Retinal pigment epithelial cell (primary cell): ENCODE measurements around the gene ALKBH6.

Source experiments
- DNase-seq: peaks from one replicate; pipeline ENCODE4 v3.0.0-alpha.2; 2010; ENCODE audit warnings: low read depth
- H3K4me3 ChIP-seq: 2 replicates; pipeline ENCODE4 v1.5.1; 2011; ENCODE audit warnings: mild to moderate bottlenecking, low read length, control low read depth, moderate library complexity
- TF ChIP-seq, protein P1 (sequence below): conservative IDR thresholded peaks from 2 replicates; pipeline ENCODE4 v1.5.1; 2011; ENCODE audit warnings: low read depth, low read length, control low read depth, inconsistent platforms

The ALKBH6 gene

DNA sequence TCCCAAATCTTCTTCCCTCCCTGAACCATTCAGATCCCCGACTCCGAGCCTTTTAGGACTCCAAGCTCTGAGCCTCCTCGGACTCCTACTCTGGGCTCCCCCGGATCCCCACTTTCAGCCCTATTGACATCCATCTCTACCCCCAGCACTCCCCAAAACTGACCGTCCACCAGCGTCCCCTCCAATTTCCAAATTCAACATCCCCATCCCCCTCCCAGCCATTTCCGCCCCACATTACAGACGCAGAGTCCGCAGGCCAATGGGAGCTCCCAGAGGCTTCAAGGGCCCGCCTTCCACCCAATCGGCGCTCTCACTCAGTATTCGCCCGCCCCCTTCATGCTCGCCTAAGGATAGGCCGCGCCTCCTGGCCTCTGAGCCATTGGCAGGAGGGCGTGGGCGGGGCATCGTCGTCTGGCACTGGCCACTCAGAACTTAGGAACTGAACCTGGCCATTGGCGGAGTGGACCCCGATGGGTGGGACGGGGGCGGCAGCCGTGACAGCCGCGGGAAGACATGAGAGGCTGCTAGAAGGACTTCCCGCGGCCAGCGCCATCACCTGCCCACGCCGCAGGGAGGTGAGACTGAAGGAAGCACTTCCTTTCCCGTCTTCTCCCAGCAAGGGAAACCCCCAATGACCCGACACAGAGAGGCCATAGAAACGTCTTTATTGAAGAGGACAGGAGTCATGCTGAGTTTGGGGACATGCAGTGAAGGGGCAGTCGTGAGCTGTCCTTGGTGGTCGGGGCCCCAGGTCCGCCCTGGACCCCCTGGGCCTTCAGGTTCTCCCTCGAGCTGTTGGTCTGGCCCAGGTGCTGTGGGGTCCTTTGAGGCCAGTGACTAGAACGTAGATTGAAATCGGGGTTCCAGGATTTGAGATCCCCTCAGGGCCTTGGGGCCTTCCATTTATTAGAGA is at the start of gene ALKBH6:
Gene ALKBH6, minus strand, starts transcription at position 202 of the 913 bp plus-strand sequence. CDS start 816 bp downstream, outside the sequence.
- DNase-seq = peak; percentile 92
- peak within 1 kb of the TSS; percentile 97 for H3K4me3 ChIP-seq
- TF ChIP-seq, protein P1, sequence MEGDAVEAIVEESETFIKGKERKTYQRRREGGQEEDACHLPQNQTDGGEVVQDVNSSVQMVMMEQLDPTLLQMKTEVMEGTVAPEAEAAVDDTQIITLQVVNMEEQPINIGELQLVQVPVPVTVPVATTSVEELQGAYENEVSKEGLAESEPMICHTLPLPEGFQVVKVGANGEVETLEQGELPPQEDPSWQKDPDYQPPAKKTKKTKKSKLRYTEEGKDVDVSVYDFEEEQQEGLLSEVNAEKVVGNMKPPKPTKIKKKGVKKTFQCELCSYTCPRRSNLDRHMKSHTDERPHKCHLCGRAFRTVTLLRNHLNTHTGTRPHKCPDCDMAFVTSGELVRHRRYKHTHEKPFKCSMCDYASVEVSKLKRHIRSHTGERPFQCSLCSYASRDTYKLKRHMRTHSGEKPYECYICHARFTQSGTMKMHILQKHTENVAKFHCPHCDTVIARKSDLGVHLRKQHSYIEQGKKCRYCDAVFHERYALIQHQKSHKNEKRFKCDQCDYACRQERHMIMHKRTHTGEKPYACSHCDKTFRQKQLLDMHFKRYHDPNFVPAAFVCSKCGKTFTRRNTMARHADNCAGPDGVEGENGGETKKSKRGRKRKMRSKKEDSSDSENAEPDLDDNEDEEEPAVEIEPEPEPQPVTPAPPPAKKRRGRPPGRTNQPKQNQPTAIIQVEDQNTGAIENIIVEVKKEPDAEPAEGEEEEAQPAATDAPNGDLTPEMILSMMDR = no peak

DNA sequence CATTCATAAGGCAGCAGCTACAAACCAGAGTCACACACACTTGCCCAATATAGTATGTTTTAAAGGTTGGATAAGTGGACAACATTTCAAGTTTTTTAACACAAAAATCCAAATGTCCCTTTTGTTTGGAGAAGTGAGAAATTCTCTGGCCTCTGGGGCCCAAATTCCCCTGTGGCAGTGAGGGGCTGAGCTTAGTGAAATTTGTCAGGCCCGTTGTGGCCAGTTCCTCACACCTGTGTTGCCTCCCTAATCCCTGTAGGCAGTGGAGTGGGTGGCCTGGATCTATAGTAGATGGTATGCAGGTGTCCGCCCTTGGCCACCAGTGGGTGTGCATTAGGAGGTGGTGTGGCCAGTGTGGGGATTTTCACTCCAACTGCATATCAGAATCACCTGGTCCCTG is 47.4 kb upstream of the ALKBH6 start:
- DNase-seq = no peak
- TF ChIP-seq, protein P1 = no peak
- no peak overlapping the region for H3K4me3 ChIP-seq

DNA sequence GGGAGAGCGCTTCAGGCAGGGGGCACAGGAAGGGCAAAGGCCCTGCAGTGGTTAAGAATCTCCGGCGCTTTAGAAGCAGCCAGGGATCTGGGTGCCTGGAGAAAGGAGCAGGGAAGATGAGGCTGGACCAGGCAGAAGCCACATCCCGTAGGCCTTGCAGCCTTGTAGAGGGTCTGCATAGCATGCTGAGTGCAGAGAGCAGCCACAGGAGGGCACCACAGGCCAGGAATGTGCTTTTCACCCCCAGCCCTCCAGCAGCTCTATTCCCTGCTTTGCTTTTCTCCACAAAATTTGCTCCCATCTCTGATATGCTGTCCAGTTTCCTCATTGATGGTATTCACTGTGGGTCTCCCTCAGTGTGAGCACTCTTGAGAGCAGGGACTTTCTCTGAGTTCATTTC is 46.4 kb upstream of the ALKBH6 start:
- no peak overlapping the region for H3K4me3 ChIP-seq
- peak; percentile 23 for DNase-seq
- TF ChIP-seq, protein P1 = peak; percentile 78

DNA sequence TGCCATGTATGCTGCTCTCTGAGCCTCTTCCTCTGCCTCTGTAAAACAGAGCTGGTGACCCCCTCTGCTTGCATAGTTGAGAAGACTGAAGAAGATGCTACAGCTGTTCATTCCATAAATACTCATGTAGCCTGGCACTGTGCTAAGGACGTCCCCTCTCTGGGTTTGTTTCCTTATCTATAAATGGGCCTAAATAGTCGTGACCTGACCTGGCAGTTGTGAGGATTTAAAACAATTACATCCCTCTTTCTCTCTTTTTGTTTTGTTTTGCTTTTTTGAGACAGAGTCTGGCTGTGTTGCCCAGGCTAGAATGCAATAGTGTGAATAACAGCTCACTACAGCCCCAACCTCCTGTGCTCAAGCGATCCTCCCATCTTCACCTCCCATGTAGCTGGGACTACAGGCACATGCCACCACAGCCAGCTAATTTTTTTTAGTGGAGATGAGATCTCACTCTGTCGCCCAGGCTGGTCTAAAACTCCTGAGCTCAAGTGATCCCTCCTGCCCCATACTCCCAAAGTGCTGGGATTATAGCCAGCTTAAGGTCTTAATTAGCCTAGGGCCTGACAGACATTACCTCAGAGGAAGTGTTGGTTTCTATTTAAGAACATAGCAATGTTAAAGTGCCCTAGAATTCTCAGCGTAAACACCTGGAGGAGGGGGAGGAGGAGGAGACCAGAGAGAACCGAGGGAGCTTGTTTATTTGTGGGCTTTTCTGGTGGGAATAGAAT is 45.3 kb upstream of the ALKBH6 start:
- DNase-seq = peak; percentile 58
- TF ChIP-seq, protein P1 = no peak

DNA sequence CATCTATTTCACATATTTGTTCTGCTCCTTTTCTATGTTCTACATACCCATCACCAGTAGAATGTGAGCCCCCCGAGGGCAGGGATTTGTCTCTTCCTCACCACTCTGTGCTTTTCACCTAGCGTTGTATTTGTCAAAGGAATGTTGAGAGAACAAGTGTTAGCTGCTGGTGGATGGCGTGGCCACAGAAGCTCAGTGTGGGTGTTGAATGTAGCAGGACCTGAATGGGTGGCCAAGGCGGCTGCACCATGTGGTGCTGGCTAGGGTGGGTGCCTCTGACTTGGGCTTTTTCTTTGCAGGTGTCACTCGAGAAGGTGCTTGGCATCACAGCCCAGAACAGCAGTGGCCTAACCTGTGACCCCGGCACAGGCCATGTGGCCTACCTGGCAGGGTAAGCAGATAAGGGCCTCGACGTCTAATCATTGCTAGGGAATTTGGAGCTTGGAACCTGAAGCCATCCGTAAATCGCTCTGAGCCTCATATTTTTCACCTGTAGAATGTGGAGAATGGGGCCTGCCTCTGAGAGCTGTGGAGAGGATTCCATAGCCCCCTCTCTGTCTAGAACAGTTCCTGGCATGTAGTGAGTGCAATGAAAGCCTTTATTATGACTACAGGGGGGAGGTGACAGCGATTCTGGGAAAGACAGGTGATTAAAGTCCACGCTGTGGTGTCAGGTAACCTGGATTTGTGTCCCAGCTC is 44.6 kb upstream of the ALKBH6 start:
- DNase-seq = no peak
- no peak overlapping the region for H3K4me3 ChIP-seq
- TF ChIP-seq, protein P1 = no peak

More for the DNA sequence above, 45.3 kb upstream of the ALKBH6 start:
- H3K4me3 ChIP-seq = no peak overlapping the region

DNA sequence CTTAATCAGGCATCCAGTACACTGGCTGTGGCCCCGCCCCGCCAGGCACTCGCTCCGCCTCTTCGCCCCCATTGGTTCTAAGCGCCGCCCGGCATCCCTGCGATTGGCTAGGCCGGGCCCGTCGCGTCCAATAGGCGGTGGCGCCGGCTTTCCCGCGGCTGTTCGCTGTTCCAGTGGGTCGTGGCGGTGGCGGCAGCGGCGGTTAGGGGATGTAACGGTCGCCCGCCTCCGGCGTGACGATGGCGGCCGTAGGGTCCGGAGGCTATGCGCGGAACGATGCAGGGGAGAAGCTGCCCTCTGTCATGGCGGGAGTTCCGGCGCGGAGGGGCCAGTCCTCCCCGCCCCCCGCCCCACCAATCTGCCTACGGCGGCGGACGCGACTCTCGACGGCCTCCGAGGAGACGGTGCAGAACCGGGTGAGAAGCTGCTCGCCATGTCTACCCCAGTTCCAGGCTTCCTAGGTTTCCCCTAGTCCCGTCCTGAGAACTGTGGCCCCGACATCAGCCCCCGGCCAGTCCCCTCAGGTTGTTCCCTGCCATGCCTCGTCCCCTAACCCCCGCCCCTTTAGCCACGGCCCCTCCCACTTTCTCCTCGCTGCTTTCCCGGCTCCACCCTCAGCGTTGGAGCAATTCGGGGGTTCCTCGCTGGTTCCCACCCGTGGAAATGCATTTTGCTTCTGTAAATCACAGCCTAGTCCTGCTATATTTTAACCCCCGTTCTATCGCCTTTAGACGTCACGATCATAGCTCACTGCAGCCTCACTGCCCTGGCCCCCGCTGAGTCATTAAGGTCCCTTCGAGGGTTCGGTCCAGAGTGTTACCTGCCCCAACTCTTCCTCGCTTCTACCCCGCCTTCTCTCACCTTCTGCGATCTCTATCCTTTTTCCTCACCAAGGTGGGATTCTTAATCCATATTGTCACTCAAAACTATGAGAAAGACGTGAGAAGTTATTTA is 41.0 kb upstream of the ALKBH6 start, which contains the start of gene WDR62:
Gene WDR62, plus strand, starts transcription at position 165 of the 954 bp plus-strand sequence. Its CDS starts 75 bp downstream, at position 240.
- TF ChIP-seq, protein P1 = no peak
- no peak for DNase-seq
- H3K4me3 ChIP-seq = peak within 1 kb of the TSS; percentile 66
